ENCODE measurements around the gene GCKR. TPM values are rescaled to one million over a fixed set of nuclear protein-coding genes. Genes with fewer than 3 reads are reported as not detected.

GCKR gene
- total RNA-seq, 3 donors from 2014 or later, result 0.29 TPM; not detected in 2

GRCh38 chr2:27492557-27492956 lies 4.1 kb upstream of the GCKR start:
- TF ChIP-seq CTCF (IDR thresholded peaks at IDR 0.05), result no peak
- Histone ChIP-seq H3K9me3 (no peaks in the 10 kb centered on the region), H3K36me3 (ENCODE audit: low read depth) (no peaks in the 10 kb centered on the region), H3K4me1 (ENCODE audit: low read depth) (peaks cover 11% of the 10 kb centered on the region), H3K4me3 (no peak overlapping the region)
- DNase-seq (no peak), ATAC-seq (no peak)
- intact Hi-C loops (cut with DNase I, micrococcal nuclease), result no loop called here

GRCh38 chr2:27493948-27494283 lies 2.7 kb upstream of the GCKR start:
- ATAC-seq (no peak), DNase-seq (no peak)
- intact Hi-C loops (cut with DNase I, micrococcal nuclease), result no loop called here
- Histone ChIP-seq H3K4me3 (no peak overlapping the region), H3K36me3 (ENCODE audit: low read depth) (no peaks in the 10 kb centered on the region), H3K9me3 (no peaks in the 10 kb centered on the region), H3K4me1 (ENCODE audit: low read depth) (peaks cover 11% of the 10 kb centered on the region)
- TF ChIP-seq CTCF (IDR thresholded peaks at IDR 0.05), result no peak

GRCh38 chr2:27494284-27494943 lies 2.2 kb upstream of the GCKR start:
- intact Hi-C loops (cut with DNase I, micrococcal nuclease), result no loop called here
- DNase-seq (peak in 1 of 3 donors; percentile 40), ATAC-seq (no peak)
- no peak overlapping the region for H3K4me3 ChIP-seq
- peaks cover 6% of the 10 kb centered on the region for H3K4me1 ChIP-seq (ENCODE audit: low read depth)
- TF ChIP-seq CTCF (IDR thresholded peaks at IDR 0.05), result no peak
- no peaks in the 10 kb centered on the region for H3K36me3 ChIP-seq (ENCODE audit: low read depth)
- H3K9me3 ChIP-seq, result no peaks in the 10 kb centered on the region

- no peaks in the 10 kb centered on the region for H3K36me3 ChIP-seq (ENCODE audit: low read depth)
- H3K4me1 ChIP-seq (ENCODE audit: low read depth), result peaks cover 3% of the 10 kb centered on the region
- no peaks in the 10 kb centered on the region for H3K9me3 ChIP-seq
- intact Hi-C loops (cut with DNase I, micrococcal nuclease), result no loop called here
- peak; percentile 58 for ATAC-seq
- H3K4me3 ChIP-seq, result no peak within 1 kb of the TSS
- no peak for TF ChIP-seq CTCF (IDR thresholded peaks at IDR 0.05)
- peak in 1 of 3 donors; percentile 41 for DNase-seq
These were observed 1.6 kb upstream of the GCKR start, which contains the start of gene FNDC4 for GRCh38 chr2:27494944-27495554. FNDC4 (minus strand) TSS chr2:27495200; CDS start chr2:27494679, 521 bp downstream.

GRCh38 chr2:27495840-27496356 lies 741 bp upstream of the GCKR start:
- peaks cover 3% of the 10 kb centered on the region for H3K4me1 ChIP-seq (ENCODE audit: low read depth)
- H3K4me3 ChIP-seq, result no peak overlapping the region
- no peaks in the 10 kb centered on the region for H3K9me3 ChIP-seq
- intact Hi-C loops (cut with DNase I, micrococcal nuclease), result no loop called here
- no peak for TF ChIP-seq CTCF (IDR thresholded peaks at IDR 0.05)
- no peak for DNase-seq
- no peaks in the 10 kb centered on the region for H3K36me3 ChIP-seq (ENCODE audit: low read depth)
- ATAC-seq, result no peak

Data from mucosa of descending colon (tissue), 3 donors.